H9 (cell line): ENCODE data around the gene ERVV-1. TPM values are rescaled to one million over a fixed set of nuclear protein-coding genes. Genes with fewer than 3 reads are reported as not detected.
A peak's percentile ranks its signal among the peaks of the same experiment; 100 is the strongest.
"Not testable (repeated sequence)": the region's sequence is repeated elsewhere in the genome, so short reads cannot be mapped to it uniquely, and the experiment has no call there.

Experiments used
- DNase-seq: peaks from one replicate; pipeline ENCODE4 v3.0.0-alpha.2; 2017
- H2AFZ ChIP-seq: one replicate; pipeline ENCODE4 v1.6.1; 2013; ENCODE audit warnings: mild to moderate bottlenecking, low read length, control low read depth, moderate library complexity
- H2AK5ac ChIP-seq: 2 replicates; pipeline ENCODE4 v1.6.1; 2013; ENCODE audit warnings: low read length, control low read depth, mixed read lengths; ENCODE audit not compliant: insufficient read length
- H2BK120ac ChIP-seq: one replicate; pipeline ENCODE4 v1.6.1; 2013; ENCODE audit warnings: low read depth, mild to moderate bottlenecking, low read length, control low read depth, inconsistent platforms; ENCODE audit not compliant: poor library complexity, severe bottlenecking
- H2BK12ac ChIP-seq: 2 replicates; pipeline ENCODE4 v1.6.1; 2013; ENCODE audit warnings: low read length, control low read depth, mixed read lengths, low read depth; ENCODE audit not compliant: insufficient read length
- H2BK15ac ChIP-seq: 2 replicates; pipeline ENCODE4 v1.6.1; 2013; ENCODE audit warnings: low read depth, low read length, control low read depth
- H2BK20ac ChIP-seq: one replicate; pipeline ENCODE4 v1.6.1; 2013; ENCODE audit warnings: low read depth, mild to moderate bottlenecking, low read length, control low read depth, inconsistent platforms; ENCODE audit not compliant: poor library complexity, severe bottlenecking
- H2BK5ac ChIP-seq: 2 replicates; pipeline ENCODE4 v1.6.1; 2013; ENCODE audit warnings: low read length, control low read depth, mixed read lengths; ENCODE audit not compliant: insufficient read length
- H3K14ac ChIP-seq: 2 replicates; pipeline ENCODE4 v1.6.1; 2013; ENCODE audit warnings: low read length, control low read depth; ENCODE audit not compliant: insufficient read depth
- H3K18ac ChIP-seq: 2 replicates; pipeline ENCODE4 v1.6.1; 2013; ENCODE audit warnings: low read depth, mild to moderate bottlenecking, mixed read lengths, low read length, control low read depth; ENCODE audit not compliant: insufficient read length
- H3K23ac ChIP-seq: 2 replicates; pipeline ENCODE4 v1.6.1; 2013; ENCODE audit warnings: low read length, control low read depth, mixed read lengths, low read depth; ENCODE audit not compliant: insufficient read length
- H3K23me2 ChIP-seq: 2 replicates; pipeline ENCODE4 v1.6.1; 2013; ENCODE audit warnings: low read depth, mild to moderate bottlenecking, mixed read lengths, low read length, control low read depth; ENCODE audit not compliant: insufficient read length, poor library complexity, severe bottlenecking
- H3K27ac ChIP-seq: 2 replicates; pipeline ENCODE4 v1.5.1; 2013; ENCODE audit warnings: low read length, control low read depth, mixed read lengths, low read depth; ENCODE audit not compliant: insufficient read length
- H3K27me3 ChIP-seq: 2 replicates; pipeline ENCODE4 v1.6.1; 2013; ENCODE audit warnings: low read length, control low read depth, inconsistent platforms; ENCODE audit not compliant: insufficient read depth
- H3K4ac ChIP-seq: 2 replicates; pipeline ENCODE4 v1.6.1; 2013; ENCODE audit warnings: low read depth, mild to moderate bottlenecking, control low read depth, inconsistent platforms, low read length, moderate library complexity
- H3K4me1 ChIP-seq: 2 replicates; pipeline ENCODE4 v1.6.1; 2013; ENCODE audit warnings: low read length, control low read depth, inconsistent platforms; ENCODE audit not compliant: insufficient read depth
- H3K4me2 ChIP-seq: 2 replicates; pipeline ENCODE4 v1.6.1; 2013; ENCODE audit warnings: low read length, control low read depth, mixed read lengths; ENCODE audit not compliant: insufficient read length, insufficient read depth
- H3K56ac ChIP-seq: 2 replicates; pipeline ENCODE4 v1.6.1; 2013; ENCODE audit warnings: low read depth, mild to moderate bottlenecking, mixed read lengths, low read length, control low read depth; ENCODE audit not compliant: insufficient read length
- H3K79me1 ChIP-seq: 2 replicates; pipeline ENCODE4 v1.6.1; 2013; ENCODE audit warnings: low read depth, mild to moderate bottlenecking, moderate library complexity, low read length, control low read depth, inconsistent platforms; ENCODE audit not compliant: insufficient read depth, poor library complexity, severe bottlenecking
- H3K79me2 ChIP-seq: 2 replicates; pipeline ENCODE4 v1.6.1; 2013; ENCODE audit warnings: low read length, control low read depth, inconsistent platforms; ENCODE audit not compliant: insufficient read depth
- H3K9ac ChIP-seq: 2 replicates; pipeline ENCODE4 v1.6.1; 2013; ENCODE audit warnings: low read length, control low read depth, mixed read lengths; ENCODE audit not compliant: insufficient read length; ENCODE audit errors: extremely low read depth
- H3K9me3 ChIP-seq: one replicate; pipeline ENCODE4 v1.6.1; 2013; ENCODE audit warnings: low read depth, low read length, inconsistent platforms; ENCODE audit not compliant: control insufficient read depth
- H3T11ph ChIP-seq: one replicate; pipeline ENCODE4 v1.6.1; 2013; ENCODE audit warnings: mild to moderate bottlenecking, low read length, control low read depth, inconsistent platforms
- H4K20me1 ChIP-seq: one replicate; pipeline ENCODE4 v1.6.1; 2013; ENCODE audit not compliant: control insufficient read depth, insufficient read length, insufficient read depth
- H4K5ac ChIP-seq: 2 replicates; pipeline ENCODE4 v1.6.1; 2013; ENCODE audit warnings: low read depth, mild to moderate bottlenecking, mixed read lengths, low read length, control low read depth; ENCODE audit not compliant: insufficient read length
- H4K8ac ChIP-seq: replicated peaks from 2 replicates; pipeline ENCODE4 v1.6.1; 2013; ENCODE audit warnings: low read length, control low read depth, mixed read lengths, low read depth; ENCODE audit not compliant: insufficient read length
- H4K91ac ChIP-seq: 2 replicates; pipeline ENCODE4 v1.6.1; 2013; ENCODE audit warnings: low read depth, mild to moderate bottlenecking, moderate library complexity, mixed read lengths, low read length, control low read depth; ENCODE audit not compliant: insufficient read length
- H3K27ac Mint-ChIP-seq, 3 experiments: 2 replicates in 2 of 3; 3 replicates in 1 of 3; pipeline ENCODE4 v1.8.0; 2020 to 2021; ENCODE audit warnings: mixed read lengths in 3 of 3, mild to moderate bottlenecking in 1 of 3, moderate library complexity in 1 of 3
- H3K27me3 Mint-ChIP-seq: 2 replicates; pipeline ENCODE4 v1.8.0; 2021; ENCODE audit warnings: low read depth, mild to moderate bottlenecking, moderate library complexity, mixed read lengths
- H3K36me3 Mint-ChIP-seq, 3 experiments: 2 replicates in 2 of 3; 3 replicates in 1 of 3; pipeline ENCODE4 v1.8.0; 2020 to 2021; ENCODE audit warnings: low read depth in 3 of 3, mixed read lengths in 3 of 3; ENCODE audit not compliant: insufficient read depth in 1 of 3
- H3K4me1 Mint-ChIP-seq, 2 experiments: 2 replicates each; pipeline ENCODE4 v1.8.0; 2020; ENCODE audit warnings: mixed read lengths in 2 of 2
- H3K4me3 Mint-ChIP-seq, 2 experiments: 2 replicates in 1 of 2; 3 replicates in 1 of 2; pipeline ENCODE4 v1.8.0; 2020 to 2021; ENCODE audit warnings: mild to moderate bottlenecking in 2 of 2, mixed read lengths in 2 of 2, moderate library complexity in 1 of 2
- H3K9me3 Mint-ChIP-seq, 2 experiments: 2 replicates in 1 of 2; 3 replicates in 1 of 2; pipeline ENCODE4 v1.8.0; 2020; ENCODE audit warnings: mild to moderate bottlenecking in 2 of 2, mixed read lengths in 2 of 2, moderate library complexity in 1 of 2
- CTCF ChIP-seq: fragments of 200-600 bp; sonication (generic); conservative IDR thresholded peaks from 3 replicates; pipeline ENCODE4 v1.8.0; 2021; ENCODE audit warnings: antibody characterized with exemption, mild to moderate bottlenecking
- WGBS: extraction: QIAGEN DNeasy Blood & Tissue Kit; methylation state at CpG from one replicate; pipeline ENCODE4 v1.1.7; 2013; ENCODE audit warnings: missing lambda C conversion rate, low lambda C conversion rate, mixed read lengths; ENCODE audit not compliant: insufficient read length; ENCODE audit errors: extremely low coverage; 5-methylcytosine and 5-hydroxymethylcytosine counted together
- total RNA-seq: library from RNA; stranded (reverse); gene quantifications from 2 replicates; pipeline ENCODE4 v1.2.1, GENCODE V29; 2021

The ERVV-1 gene
- total RNA-seq, 1 experiment from 2014 or later = not detected

GRCh38 chr19:52981329-52981728 lies 32.4 kb upstream of the ERVV-1 start:
- no peak overlapping the region for H3K56ac ChIP-seq

GRCh38 chr19:52983167-52983566 lies 30.6 kb upstream of the ERVV-1 start:
- H3K23ac ChIP-seq, H3K9me3 ChIP-seq, H3K56ac ChIP-seq, H3K4me2 ChIP-seq, H4K91ac ChIP-seq, H3K4me1 Mint-ChIP-seq, H3K27ac Mint-ChIP-seq, H4K20me1 ChIP-seq, H3K14ac ChIP-seq, H3K27me3 Mint-ChIP-seq, H4K5ac ChIP-seq, H4K8ac ChIP-seq, H2BK120ac ChIP-seq, H2AK5ac ChIP-seq, H2AFZ ChIP-seq, H3K18ac ChIP-seq, H3K4me1 ChIP-seq, H3K23me2 ChIP-seq, H3K4me3 Mint-ChIP-seq, H3T11ph ChIP-seq, DNase-seq, H3K79me2 ChIP-seq, H3K4ac ChIP-seq, H2BK20ac ChIP-seq, H2BK15ac ChIP-seq, H2BK5ac ChIP-seq, H3K27me3 ChIP-seq, H3K9ac ChIP-seq, H3K79me1 ChIP-seq, H2BK12ac ChIP-seq, H3K9me3 Mint-ChIP-seq, H3K27ac ChIP-seq: not testable (repeated sequence)
- WGBS = no CpG with 5 or more reads among the region's 3 CpGs
- peaks cover 19 to 25% (median 21%) of the 10 kb centered on the region in 3 experiments; a peak in 6 of 7 replicates for H3K36me3 Mint-ChIP-seq

More at GRCh38 chr19:52981329-52981728, 32.4 kb upstream of the ERVV-1 start:
- Histone ChIP-seq H3K14ac (no peak overlapping the region), H2BK5ac (no peak overlapping the region), H3K27me3 (no peaks in the 10 kb centered on the region), H3K4ac (no peak overlapping the region), H3K9me3 (peaks cover 8% of the 10 kb centered on the region), H2BK120ac (no peak overlapping the region), H3K79me1 (no peaks in the 10 kb centered on the region), H3K79me2 (no peaks in the 10 kb centered on the region), H3K18ac (no peak overlapping the region), H4K5ac (no peak overlapping the region), H4K20me1 (no peaks in the 10 kb centered on the region), H3K4me2 (no peak overlapping the region), H2BK12ac (no peak overlapping the region), H4K8ac (no peak overlapping the region), H2AK5ac (no peak overlapping the region), H2BK15ac (no peak overlapping the region), H3K4me1 (no peaks in the 10 kb centered on the region), H4K91ac (no peak overlapping the region), H3T11ph (no peak overlapping the region), H2AFZ (no peak overlapping the region), H3K23me2 (no peaks in the 10 kb centered on the region), H3K9ac (no peak overlapping the region), H3K27ac (no peak overlapping the region), H2BK20ac (no peak overlapping the region), H3K23ac (no peak overlapping the region)
- Mint-ChIP-seq H3K27ac (peak overlapping the region in 1 of 3 experiments; percentile 78; a peak in 1 of 7 replicates), H3K36me3 (peaks cover 15 to 18% (median 16%) of the 10 kb centered on the region in 3 experiments; a peak in 5 of 7 replicates), H3K27me3 (no peaks in the 10 kb centered on the region; the same call in 1 of the 2 replicates), H3K9me3 (peaks cover 3% of the 10 kb centered on the region in 2 experiments; a peak in 4 of 5 replicates), H3K4me3 (no peak overlapping the region), H3K4me1 (peaks cover 5 to 9% of the 10 kb centered on the region in 2 experiments; a peak in 3 of 4 replicates)
- TF ChIP-seq CTCF = peak; percentile 28; the same call in 2 of the 3 replicates
- WGBS = no CpG with 5 or more reads among the region's 4 CpGs
- peak; percentile 39 for DNase-seq
